Measurements from ENCODE around the gene CDT1. TPM values are rescaled to one million over a fixed set of nuclear protein-coding genes. Genes with fewer than 3 reads are reported as not detected.

Gene CDT1
- total and polyA plus RNA-seq, 2 donors (not counting 1 experiment from before 2014, with no cell fraction given), result 1.3 to 3.6 TPM

DNA sequence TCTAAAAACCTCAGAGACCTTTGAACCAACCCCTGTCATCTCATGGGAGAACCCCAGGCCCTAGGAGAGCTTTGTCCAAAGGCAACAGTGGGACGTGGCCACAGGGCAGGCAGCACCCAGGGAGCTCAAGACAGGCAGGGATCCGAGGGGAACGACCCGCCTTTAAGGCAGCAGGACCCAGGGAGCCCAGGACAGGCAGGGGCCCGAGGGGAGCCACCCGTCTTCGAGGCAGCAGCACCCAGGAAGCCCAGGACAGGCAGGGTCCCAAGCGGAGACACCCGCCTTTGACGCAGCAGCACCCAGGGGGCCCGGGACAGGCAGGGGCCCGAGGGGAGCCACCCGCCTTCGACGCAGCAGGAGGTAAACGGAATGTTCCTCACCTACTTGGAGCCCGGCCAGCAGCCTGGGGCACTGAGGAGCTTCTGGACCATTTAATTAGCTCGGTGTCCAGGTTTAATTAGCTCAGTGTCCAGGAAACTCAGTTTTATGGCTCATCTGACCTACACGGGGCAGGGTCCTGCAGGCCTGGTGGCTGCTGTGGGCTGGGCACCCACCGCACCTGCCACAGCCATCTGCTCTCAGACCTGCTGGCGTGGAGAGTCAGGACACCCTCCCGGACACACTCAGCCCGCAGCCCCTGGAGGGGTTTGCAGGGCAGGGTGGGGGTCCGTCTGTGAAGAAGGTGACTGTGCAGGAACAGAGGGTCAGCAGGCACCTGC lies 43.0 kb upstream of the CDT1 start:
- Histone ChIP-seq H3K4me2 (ENCODE audit: extremely low read depth, insufficient read depth, low read length) (no peak overlapping the region), H2AFZ (ENCODE audit: low read length) (no peak overlapping the region), H3K27ac (ENCODE audit: insufficient read depth, low read length) (no peak overlapping the region), H3K9me3 (ENCODE audit: control insufficient read depth, insufficient read depth, low read depth, low read length) (no peaks in the 10 kb centered on the region), H4K20me1 (ENCODE audit: control insufficient read depth, extremely low read depth, insufficient read depth, low read length) (no peaks in the 10 kb centered on the region), H3K4me1 (ENCODE audit: control insufficient read depth, extremely low read depth, insufficient read depth, low read length) (peaks cover 19% of the 10 kb centered on the region), H3K36me3 (ENCODE audit: control insufficient read depth, insufficient read depth, low read length) (peaks cover 7% of the 10 kb centered on the region), H3K4me3 (replicated peaks in 1 of 4; ENCODE audit: control extremely low read depth in 1 of 4, insufficient read depth in 1 of 4, low read depth in 3 of 4, low read length in 4 of 4) (no peak overlapping the region), H3K79me2 (ENCODE audit: control insufficient read depth, insufficient read depth, low read length) (peaks cover 95% of the 10 kb centered on the region), H3K9ac (ENCODE audit: insufficient read depth, low read length) (no peak overlapping the region), H3K27me3 (ENCODE audit: control insufficient read depth, insufficient read depth, low read length) (no peaks in the 10 kb centered on the region)
- DNase-seq (ENCODE audit: low read depth in 2 of 2), result no peak
- TF ChIP-seq, protein P1, sequence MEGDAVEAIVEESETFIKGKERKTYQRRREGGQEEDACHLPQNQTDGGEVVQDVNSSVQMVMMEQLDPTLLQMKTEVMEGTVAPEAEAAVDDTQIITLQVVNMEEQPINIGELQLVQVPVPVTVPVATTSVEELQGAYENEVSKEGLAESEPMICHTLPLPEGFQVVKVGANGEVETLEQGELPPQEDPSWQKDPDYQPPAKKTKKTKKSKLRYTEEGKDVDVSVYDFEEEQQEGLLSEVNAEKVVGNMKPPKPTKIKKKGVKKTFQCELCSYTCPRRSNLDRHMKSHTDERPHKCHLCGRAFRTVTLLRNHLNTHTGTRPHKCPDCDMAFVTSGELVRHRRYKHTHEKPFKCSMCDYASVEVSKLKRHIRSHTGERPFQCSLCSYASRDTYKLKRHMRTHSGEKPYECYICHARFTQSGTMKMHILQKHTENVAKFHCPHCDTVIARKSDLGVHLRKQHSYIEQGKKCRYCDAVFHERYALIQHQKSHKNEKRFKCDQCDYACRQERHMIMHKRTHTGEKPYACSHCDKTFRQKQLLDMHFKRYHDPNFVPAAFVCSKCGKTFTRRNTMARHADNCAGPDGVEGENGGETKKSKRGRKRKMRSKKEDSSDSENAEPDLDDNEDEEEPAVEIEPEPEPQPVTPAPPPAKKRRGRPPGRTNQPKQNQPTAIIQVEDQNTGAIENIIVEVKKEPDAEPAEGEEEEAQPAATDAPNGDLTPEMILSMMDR (conservative IDR thresholded peaks at IDR 0.05 in 1 of 2, IDR thresholded peaks at IDR 0.05 in 1 of 2; ENCODE audit: low read depth in 1 of 2, low read length in 2 of 2), result no peak
- no peak for TF ChIP-seq EZH2 (IDR thresholded peaks at IDR 0.05; ENCODE audit: low read length, missing control alignments)

DNA sequence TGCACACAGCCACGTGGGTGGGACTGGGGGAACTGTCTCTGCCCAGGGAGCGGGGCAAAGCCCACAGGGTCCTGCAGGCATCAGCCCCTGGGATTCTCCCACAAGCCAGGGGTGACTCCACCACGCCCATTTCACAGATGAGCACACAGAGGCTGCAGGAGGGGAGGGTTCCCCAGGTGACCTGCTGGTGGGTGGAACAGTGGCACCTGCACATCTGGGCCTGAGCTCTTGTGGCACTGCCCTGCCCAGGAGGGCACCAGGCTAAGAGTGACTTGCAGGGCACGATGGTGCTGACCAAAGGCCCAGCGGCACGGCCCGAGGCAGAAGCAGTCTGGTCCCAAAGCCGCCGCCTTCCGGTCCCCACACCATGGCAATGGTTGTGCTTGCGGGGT lies 42.5 kb upstream of the CDT1 start:
- H3K79me2 ChIP-seq (ENCODE audit: control insufficient read depth, insufficient read depth, low read length), result peaks cover 93% of the 10 kb centered on the region
- no peak for DNase-seq (ENCODE audit: low read depth in 2 of 2)
- H3K27me3 ChIP-seq (ENCODE audit: control insufficient read depth, insufficient read depth, low read length), result no peaks in the 10 kb centered on the region
- peaks cover 7% of the 10 kb centered on the region for H3K36me3 ChIP-seq (ENCODE audit: control insufficient read depth, insufficient read depth, low read length)
- no peaks in the 10 kb centered on the region for H3K9me3 ChIP-seq (ENCODE audit: control insufficient read depth, insufficient read depth, low read depth, low read length)
- H3K27ac ChIP-seq (ENCODE audit: insufficient read depth, low read length), result no peak overlapping the region
- peaks cover 15% of the 10 kb centered on the region for H3K4me1 ChIP-seq (ENCODE audit: control insufficient read depth, extremely low read depth, insufficient read depth, low read length)
- H3K4me2 ChIP-seq (ENCODE audit: extremely low read depth, insufficient read depth, low read length), result no peak overlapping the region
- H2AFZ ChIP-seq (ENCODE audit: low read length), result no peak overlapping the region
- no peak for TF ChIP-seq EZH2 (IDR thresholded peaks at IDR 0.05; ENCODE audit: low read length, missing control alignments)
- TF ChIP-seq, protein P1 (conservative IDR thresholded peaks at IDR 0.05 in 1 of 2, IDR thresholded peaks at IDR 0.05 in 1 of 2; ENCODE audit: low read depth in 1 of 2, low read length in 2 of 2), result no peak
- H4K20me1 ChIP-seq (ENCODE audit: control insufficient read depth, extremely low read depth, insufficient read depth, low read length), result no peaks in the 10 kb centered on the region
- no peak overlapping the region for H3K4me3 ChIP-seq (replicated peaks in 1 of 4; ENCODE audit: control extremely low read depth in 1 of 4, insufficient read depth in 1 of 4, low read depth in 3 of 4, low read length in 4 of 4)
- no peak overlapping the region for H3K9ac ChIP-seq (ENCODE audit: insufficient read depth, low read length)

DNA sequence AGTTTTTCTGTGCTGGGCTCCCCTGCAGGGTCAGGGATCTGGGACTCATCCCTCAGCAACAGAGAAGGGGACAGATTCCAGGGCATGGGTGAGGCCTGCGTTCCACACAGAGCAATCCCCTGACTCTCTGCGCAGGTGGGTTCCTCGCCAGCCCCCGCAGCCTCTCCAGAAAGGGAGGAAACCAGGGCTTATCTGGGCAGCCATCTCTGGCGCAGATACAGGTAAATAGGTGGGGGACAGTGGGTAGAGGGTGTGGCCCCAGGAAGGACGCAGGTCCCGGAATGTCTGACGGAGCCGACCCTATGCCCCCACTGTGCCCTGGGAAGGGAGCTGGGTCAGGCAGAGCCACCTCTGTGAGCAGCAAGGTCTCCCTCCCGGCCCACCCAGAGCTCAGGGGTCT lies 41.8 kb upstream of the CDT1 start:
- H3K4me3 ChIP-seq (replicated peaks in 1 of 4; ENCODE audit: control extremely low read depth in 1 of 4, insufficient read depth in 1 of 4, low read depth in 3 of 4, low read length in 4 of 4), result no peak overlapping the region
- H3K36me3 ChIP-seq (ENCODE audit: control insufficient read depth, insufficient read depth, low read length), result peaks cover 7% of the 10 kb centered on the region
- no peaks in the 10 kb centered on the region for H4K20me1 ChIP-seq (ENCODE audit: control insufficient read depth, extremely low read depth, insufficient read depth, low read length)
- H3K27me3 ChIP-seq (ENCODE audit: control insufficient read depth, insufficient read depth, low read length), result no peaks in the 10 kb centered on the region
- H3K27ac ChIP-seq (ENCODE audit: insufficient read depth, low read length), result no peak overlapping the region
- TF ChIP-seq, protein P1 (conservative IDR thresholded peaks at IDR 0.05 in 1 of 2, IDR thresholded peaks at IDR 0.05 in 1 of 2; ENCODE audit: low read depth in 1 of 2, low read length in 2 of 2), result no peak
- TF ChIP-seq EZH2 (IDR thresholded peaks at IDR 0.05; ENCODE audit: low read length, missing control alignments), result no peak
- H2AFZ ChIP-seq (ENCODE audit: low read length), result no peak overlapping the region
- H3K9me3 ChIP-seq (ENCODE audit: control insufficient read depth, insufficient read depth, low read depth, low read length), result no peaks in the 10 kb centered on the region
- no peak for DNase-seq (ENCODE audit: low read depth in 2 of 2)
- peaks cover 96% of the 10 kb centered on the region for H3K79me2 ChIP-seq (ENCODE audit: control insufficient read depth, insufficient read depth, low read length)
- H3K4me1 ChIP-seq (ENCODE audit: control insufficient read depth, extremely low read depth, insufficient read depth, low read length), result peaks cover 15% of the 10 kb centered on the region
- no peak overlapping the region for H3K9ac ChIP-seq (ENCODE audit: insufficient read depth, low read length)
- H3K4me2 ChIP-seq (ENCODE audit: extremely low read depth, insufficient read depth, low read length), result no peak overlapping the region
